Measurements from ENCODE around the gene UBC. TPM values are rescaled to one million over a fixed set of nuclear protein-coding genes. Genes with fewer than 3 reads are reported as not detected.

The UBC gene
- total RNA-seq, 1 donor from 2014 or later, result 1,214 TPM

- H3K4me1 ChIP-seq (ENCODE audit: insufficient read depth, low read length), result peaks cover 28% of the 10 kb centered on the region
- no peaks in the 10 kb centered on the region for H3K27me3 ChIP-seq (ENCODE audit: insufficient read depth, low read length)
- no peaks in the 10 kb centered on the region for H3K36me3 ChIP-seq (ENCODE audit: insufficient read depth, low read length)
- H3K4me3 Mint-ChIP-seq (ENCODE audit: unreplicated experiment), result no peak overlapping the region
- H3K36me3 Mint-ChIP-seq (ENCODE audit: low read depth, unreplicated experiment), result no peaks in the 10 kb centered on the region
- no peaks in the 10 kb centered on the region for H3K79me2 ChIP-seq (ENCODE audit: insufficient read depth, low read length)
- H3K27ac ChIP-seq (ENCODE audit: low read depth, low read length), result no peak overlapping the region
- H3K27ac Mint-ChIP-seq (ENCODE audit: unreplicated experiment), result no peak overlapping the region
- FAIRE-seq (no peak), DNase-seq (ENCODE audit: low read depth) (no peak)
- H3K9ac ChIP-seq (ENCODE audit: low read length), result no peak overlapping the region
- H3K4me1 Mint-ChIP-seq (ENCODE audit: low read depth, unreplicated experiment), result peaks cover 23% of the 10 kb centered on the region
- H3K9me3 ChIP-seq (ENCODE audit: insufficient read depth, low read depth, low read length), result no peaks in the 10 kb centered on the region
- no peak overlapping the region for H2AFZ ChIP-seq (ENCODE audit: low read depth, low read length)
- H3K4me2 ChIP-seq (ENCODE audit: low read length), result no peak overlapping the region
- no peak overlapping the region for H3K4me3 ChIP-seq (ENCODE audit: insufficient read depth, low read depth, low read length)
- peaks cover 2% of the 10 kb centered on the region for H3K27me3 Mint-ChIP-seq (ENCODE audit: low read depth, unreplicated experiment)
- no peaks in the 10 kb centered on the region for H3K9me3 Mint-ChIP-seq (ENCODE audit: unreplicated experiment)
- H4K20me1 ChIP-seq (ENCODE audit: insufficient read depth, low read length), result no peaks in the 10 kb centered on the region
- TF ChIP-seq CTCF (IDR thresholded peaks at IDR 0.05; ENCODE audit: insufficient read depth, low read depth, low read length) (no peak), EZH2 (IDR thresholded peaks at IDR 0.05; ENCODE audit: insufficient read depth, low read length) (no peak)
Measured at GRCh38 chr12:124925117-124925516, 10.7 kb upstream of the UBC start.

GRCh38 chr12:124923905-124924734 lies 9.7 kb upstream of the UBC start:
- Histone ChIP-seq H3K4me3 (ENCODE audit: insufficient read depth, low read depth, low read length) (peak overlapping the region; percentile 3), H3K9me3 (ENCODE audit: insufficient read depth, low read depth, low read length) (no peaks in the 10 kb centered on the region), H3K79me2 (ENCODE audit: insufficient read depth, low read length) (no peaks in the 10 kb centered on the region), H2AFZ (ENCODE audit: low read depth, low read length) (peak overlapping the region; percentile 59), H3K4me2 (ENCODE audit: low read length) (peak overlapping the region; percentile 65), H3K27ac (ENCODE audit: low read depth, low read length) (peak overlapping the region; percentile 75), H3K4me1 (ENCODE audit: insufficient read depth, low read length) (peaks cover 37% of the 10 kb centered on the region), H4K20me1 (ENCODE audit: insufficient read depth, low read length) (no peaks in the 10 kb centered on the region), H3K9ac (ENCODE audit: low read length) (peak overlapping the region; percentile 43), H3K27me3 (ENCODE audit: insufficient read depth, low read length) (no peaks in the 10 kb centered on the region), H3K36me3 (ENCODE audit: insufficient read depth, low read length) (no peaks in the 10 kb centered on the region)
- peak; percentile 66 for DNase-seq (ENCODE audit: low read depth)
- TF ChIP-seq EZH2 (IDR thresholded peaks at IDR 0.05; ENCODE audit: insufficient read depth, low read length) (no peak), CTCF (IDR thresholded peaks at IDR 0.05; ENCODE audit: insufficient read depth, low read depth, low read length) (no peak)
- Mint-ChIP-seq H3K27me3 (ENCODE audit: low read depth, unreplicated experiment) (no peaks in the 10 kb centered on the region), H3K4me1 (ENCODE audit: low read depth, unreplicated experiment) (peaks cover 32% of the 10 kb centered on the region), H3K27ac (ENCODE audit: unreplicated experiment) (peak overlapping the region; percentile 90), H3K9me3 (ENCODE audit: unreplicated experiment) (no peaks in the 10 kb centered on the region), H3K36me3 (ENCODE audit: low read depth, unreplicated experiment) (no peaks in the 10 kb centered on the region), H3K4me3 (ENCODE audit: unreplicated experiment) (no peak overlapping the region)
- FAIRE-seq, result no peak
